GM18873 (cell line): Measurements from ENCODE around the gene SRSF6.
"Not testable (repeated sequence)": the region's sequence is repeated elsewhere in the genome, so short reads cannot be mapped to it uniquely, and the experiment has no call there.

Experiments
- ATAC-seq: cut with Tn5 transposase; IDR thresholded peaks from one replicate; pipeline ENCODE4 v1.9.1; 2021; ENCODE audit warnings: mild to moderate bottlenecking, moderate library complexity, moderate number of reproducible peaks; ENCODE audit not compliant: unreplicated experiment, low FRiP score

The SRSF6 gene

GRCh38 chr20:43448431-43448747 lies 9.3 kb upstream of the SRSF6 start:
- not testable (repeated sequence) for ATAC-seq

DNA sequence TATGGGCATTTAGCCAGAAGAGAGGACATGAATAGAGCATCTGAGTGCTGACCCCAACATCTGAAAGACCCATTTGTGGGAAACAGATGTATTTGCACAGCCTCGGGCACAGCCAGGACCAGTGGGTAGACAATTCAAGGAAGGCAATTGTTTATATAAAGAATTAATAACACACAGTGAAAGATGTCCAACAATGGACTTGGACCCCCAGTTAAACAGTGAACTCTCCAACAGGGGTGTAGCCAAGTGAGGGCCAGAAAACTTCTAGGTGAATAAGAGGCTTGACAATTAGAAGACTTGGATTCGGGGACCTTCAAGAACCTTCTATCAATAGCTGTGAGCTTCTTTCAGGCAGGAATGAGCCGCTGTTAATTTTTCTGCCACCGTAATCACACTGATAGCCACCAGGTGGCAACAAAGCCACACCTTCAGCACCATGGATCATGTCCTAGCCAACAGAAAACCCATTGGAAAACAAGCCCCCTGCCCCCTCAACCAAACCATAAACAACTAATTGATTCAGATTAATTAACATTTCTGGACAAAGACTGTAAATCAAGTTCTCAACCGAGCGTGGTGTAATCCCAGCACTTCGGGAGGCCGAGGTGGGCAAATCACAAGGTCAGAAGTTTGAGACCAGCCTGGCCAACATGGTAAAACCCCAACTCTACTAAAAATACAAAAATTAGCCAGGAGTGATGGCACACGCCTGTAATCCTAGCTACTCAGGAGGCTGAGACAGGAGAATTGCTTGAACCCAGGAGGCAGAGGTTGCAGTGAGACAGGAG lies 8.8 kb upstream of the SRSF6 start:
- no peak for ATAC-seq

DNA sequence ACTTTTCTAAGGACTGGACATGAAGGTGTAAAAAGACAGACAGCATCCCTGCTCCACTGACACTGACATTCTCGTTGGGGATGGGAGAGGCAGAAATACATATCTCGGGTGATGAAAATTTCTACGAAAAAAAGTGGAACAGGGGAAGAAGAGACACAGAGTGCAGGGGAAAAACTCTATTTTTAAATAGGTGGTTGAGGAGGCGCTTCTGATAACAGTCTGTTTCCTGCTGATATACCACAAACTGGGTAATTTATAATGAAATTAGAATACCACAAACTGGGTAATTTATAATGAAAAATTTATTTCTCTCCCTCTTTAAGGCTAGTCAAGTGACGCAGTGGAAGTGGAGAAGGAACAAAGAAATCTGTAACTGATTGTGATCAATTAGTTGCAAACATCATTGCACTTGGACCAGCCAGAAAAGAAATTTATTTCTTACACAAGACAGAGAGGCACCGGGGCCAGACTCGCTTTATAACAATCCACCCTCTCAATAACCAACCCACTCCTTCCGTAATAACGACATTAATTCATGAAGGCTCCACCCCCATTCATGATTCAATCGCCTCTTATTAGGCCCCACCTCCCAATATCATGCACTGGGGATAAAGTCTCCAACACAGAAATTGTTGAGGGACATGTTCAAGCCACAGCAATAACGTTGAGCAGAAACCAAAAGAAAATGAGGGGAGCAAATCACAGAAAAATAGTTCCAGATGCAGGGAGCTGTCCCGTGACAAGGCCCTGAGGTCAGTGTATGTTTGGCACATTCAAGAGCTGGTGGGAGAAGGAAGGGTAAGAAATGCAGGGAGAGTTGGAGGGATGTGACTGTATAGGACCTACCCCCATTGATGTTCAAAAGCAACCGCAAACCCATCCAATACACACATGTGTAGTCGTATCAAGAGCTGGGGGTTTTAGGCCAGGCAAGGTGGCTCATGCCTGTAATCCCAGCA lies 6.6 kb upstream of the SRSF6 start:
- ATAC-seq = no peak

DNA sequence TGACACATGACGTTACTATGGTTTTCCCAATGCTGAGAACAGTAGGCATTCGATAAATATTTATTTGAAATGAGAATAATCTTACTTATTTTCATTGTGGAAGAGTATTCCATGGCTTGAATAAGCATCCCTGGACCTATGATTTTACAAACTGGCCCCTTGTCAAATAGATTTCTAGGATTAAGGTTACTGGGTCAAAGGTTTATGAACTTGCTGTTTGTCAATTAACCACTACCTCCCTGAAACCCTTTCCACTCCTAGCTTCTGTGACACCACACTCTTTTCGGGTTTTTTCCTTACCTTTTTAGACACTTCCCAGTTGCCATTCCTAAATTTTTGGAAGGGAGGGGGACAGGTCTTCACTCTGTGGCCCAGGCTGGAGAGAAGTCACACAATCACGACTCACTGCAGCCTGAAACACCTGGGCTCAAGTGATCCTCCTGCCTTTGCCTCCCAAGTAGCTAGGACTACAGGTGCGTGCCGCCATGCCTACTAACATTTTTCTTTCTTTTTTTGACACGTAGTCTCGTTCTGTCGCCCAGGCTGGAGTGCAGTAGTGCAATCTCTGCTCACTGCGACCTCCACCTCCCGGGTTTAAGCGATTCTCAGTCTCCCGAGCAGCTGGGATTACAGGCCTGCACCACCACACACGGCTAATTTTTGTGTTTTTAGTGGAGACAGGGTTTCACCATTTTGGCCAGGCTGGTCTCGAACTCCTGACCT lies 5.1 kb upstream of the SRSF6 start:
- ATAC-seq = no peak

DNA sequence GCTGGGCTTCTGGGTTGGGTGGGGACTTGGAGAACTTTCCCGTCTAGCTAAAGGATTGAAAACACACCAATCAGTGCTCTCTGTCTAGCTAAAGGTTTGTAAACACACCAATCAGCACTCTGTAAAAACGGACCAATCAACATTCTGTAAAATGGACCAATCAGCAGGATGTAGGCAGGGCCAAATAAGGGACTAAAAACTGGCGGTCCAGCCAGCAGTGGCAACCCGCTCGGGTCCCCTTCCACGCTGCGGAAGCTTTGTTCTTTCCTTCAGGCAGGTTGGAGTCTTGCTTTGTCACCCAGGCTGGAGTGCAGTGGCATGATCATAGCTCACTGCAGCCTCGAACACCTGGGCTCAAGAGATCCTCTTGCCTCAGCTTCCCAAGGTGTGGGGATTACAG lies 1.4 kb upstream of the SRSF6 start:
- not testable (repeated sequence) for ATAC-seq

GRCh38 chr20:43456809-43457639 lies 672 bp upstream of the SRSF6 start:
- ATAC-seq = peak; percentile 60

GRCh38 chr20:43458422-43458924 lies 777 bp downstream of the SRSF6 start:
- ATAC-seq = no peak

- no peak for ATAC-seq
Measured at GRCh38 chr20:43459022-43459942, 1.6 kb downstream of the SRSF6 start.

DNA sequence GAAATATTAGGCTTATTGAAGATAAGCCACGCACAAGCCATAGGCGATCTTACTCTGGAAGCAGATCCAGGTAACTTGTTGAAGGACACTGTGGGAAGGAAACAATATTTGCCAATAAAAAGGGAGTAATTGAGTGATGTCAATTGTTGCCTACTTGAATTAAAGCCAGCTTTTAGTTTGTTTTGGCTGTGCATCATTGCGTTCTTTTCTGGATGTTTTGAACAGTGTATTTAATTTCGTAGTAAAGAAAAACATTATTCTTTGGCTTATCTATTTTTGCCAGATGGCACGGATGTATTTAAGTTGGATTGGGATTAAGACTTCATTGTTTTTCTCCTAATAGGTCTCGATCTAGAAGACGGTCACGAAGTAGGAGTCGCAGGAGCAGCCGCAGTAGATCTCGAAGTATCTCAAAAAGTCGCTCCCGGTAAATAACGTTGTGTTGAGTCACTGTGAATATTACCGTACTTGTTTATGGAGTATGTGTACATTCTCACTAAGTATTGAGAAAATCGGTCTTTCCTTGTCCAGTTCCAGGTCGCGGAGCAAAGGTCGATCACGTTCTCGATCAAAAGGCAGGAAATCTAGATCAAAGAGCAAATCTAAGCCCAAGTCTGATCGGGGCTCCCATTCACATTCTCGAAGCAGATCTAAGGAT lies 2.6 kb downstream of the SRSF6 start:
- ATAC-seq = no peak

DNA sequence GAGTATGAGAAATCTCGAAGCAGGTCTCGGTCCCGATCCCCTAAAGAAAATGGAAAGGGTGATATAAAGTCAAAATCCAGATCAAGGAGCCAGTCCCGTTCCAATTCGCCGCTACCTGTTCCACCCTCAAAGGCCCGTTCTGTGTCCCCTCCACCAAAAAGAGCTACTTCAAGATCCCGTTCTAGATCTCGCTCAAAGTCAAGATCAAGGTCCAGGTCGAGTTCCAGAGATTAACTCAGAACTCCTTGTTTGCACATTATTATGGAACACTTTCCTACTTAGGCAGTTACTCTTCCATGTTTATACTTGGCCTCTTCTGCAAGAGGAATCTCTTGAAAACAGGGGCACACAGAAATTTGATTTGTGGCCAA lies 3.1 kb downstream of the SRSF6 start:
- no peak for ATAC-seq

DNA sequence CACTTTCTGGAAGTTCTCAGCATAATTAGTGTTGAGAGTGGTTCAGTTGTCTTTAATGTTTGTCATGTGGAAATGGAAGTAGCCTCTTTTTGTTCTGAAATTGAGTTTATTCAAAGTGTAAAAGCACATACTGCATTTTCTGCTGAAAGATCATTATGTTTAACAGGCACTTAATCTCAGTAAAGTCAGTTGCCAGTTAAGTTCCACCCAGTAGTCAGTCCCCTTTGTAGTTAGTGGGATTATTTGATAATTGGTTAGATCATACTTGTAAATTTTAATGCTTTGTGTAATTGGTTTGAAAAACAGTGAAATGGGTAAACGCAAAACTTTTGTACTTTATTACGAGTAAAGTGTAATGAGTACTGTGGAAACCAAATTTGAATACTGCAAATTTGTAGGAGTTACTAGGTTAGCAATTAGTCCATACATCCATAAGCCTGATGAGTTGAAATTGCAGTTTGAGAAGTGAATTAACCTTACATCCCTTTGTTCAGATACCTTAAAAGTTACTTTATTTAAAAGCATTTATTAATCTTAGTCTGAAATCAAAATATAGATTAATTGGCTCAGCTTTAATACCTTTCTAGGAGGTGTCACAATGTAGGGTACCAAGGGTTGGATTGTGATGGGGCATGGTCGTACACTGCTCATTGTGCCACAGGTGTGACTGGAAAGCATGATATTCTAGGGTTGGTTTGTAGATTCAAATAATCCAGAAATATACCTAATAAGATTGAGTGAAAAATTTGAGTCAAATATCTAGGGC lies 4.4 kb downstream of the SRSF6 start:
- no peak for ATAC-seq

DNA sequence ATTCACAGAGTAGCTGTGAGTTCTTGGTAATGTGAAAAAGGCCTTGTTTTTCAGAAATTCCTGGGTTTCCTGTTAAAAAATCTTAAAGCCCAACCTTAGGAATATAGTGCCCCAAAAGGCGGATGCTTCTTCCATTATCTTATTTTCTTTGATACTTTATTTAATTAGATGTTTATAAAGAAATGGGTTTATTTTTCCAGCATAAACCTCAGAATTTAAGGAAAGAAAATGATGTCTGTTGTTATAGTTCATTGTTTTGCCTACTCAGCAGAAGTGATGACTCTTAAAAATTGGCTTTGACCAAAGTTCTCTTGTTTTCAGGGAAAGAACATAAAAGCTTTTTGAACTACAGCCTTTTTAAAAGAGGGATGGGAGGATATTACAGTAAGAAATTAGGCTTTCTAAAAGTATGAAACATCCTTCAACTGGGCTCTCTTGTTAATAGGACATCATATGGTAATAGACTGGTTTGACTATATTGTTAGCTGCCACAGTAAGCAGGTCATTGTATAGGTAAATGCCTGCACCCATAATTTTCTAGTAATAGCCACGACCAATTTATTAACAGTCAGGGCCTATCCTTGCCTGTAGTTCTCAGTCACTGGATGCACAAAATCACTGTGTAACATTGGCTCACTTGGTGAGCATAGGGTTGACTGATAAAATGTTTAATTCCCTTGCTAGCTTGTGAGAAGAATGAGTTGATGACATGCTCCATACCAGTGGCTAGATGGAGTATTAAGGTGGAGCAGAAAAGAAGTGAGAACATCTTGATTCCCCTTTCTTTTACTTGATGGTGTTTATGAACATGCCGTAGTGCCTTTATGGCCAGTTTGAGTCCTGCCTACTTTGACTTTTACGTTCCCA lies 5.2 kb downstream of the SRSF6 start:
- ATAC-seq = no peak

DNA sequence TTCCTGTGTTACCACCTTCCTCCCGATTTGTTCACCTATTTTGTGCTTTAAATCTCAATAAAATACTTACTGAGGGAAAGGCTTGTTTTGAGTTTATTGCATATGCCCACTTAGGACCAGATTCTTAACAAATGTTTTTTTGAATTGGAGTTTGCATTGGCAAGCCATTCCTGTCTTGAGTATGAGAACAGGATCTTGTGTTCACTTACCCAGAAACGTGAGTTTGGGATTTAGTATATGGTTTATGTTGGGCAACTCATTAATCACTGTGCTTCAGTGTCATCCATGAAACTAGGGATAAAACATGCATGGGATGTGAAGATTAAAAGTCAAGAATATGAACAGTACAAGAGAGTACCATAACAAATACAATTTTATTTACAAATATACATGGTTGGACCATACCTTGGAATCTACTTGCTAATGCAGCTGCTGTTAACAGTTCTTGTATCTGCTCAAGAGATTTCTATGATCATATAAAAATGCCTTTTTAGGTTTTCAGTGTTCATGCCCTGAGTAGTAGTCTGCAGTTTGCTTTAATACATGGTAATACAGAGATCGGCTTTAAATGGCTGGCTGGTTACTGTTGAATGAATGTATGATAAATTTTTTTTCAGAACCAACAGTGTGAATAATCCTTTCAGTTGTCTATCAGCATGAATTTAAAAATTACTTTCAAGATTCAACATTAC lies 6.0 kb downstream of the SRSF6 start:
- ATAC-seq = no peak

DNA sequence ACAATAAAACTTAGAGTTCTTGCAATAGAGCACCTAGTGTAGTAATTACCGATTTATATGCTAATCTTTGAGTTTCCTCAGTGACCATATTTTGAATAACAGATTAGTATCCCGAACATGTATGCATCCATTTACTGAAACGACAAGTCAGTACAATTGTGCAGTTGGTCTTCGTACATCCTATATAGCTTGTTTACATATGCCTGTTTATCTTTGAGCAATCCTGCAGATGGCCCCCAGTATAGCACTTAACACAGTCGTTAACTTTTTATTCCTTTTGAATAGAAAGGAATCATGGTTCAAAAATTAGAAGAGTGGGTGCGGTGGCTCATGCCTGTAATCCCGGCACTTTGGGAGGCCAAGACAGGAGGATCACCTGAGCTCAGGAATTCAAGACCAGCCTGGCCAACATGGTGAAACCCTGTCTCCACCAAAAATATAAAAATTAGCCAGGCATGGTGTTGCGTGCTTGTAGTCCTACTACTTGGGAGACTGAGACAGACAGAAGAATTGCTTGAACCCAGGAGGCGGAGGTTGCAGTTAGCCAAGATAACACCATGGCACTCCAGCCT lies 6.6 kb downstream of the SRSF6 start:
- ATAC-seq = no peak

DNA sequence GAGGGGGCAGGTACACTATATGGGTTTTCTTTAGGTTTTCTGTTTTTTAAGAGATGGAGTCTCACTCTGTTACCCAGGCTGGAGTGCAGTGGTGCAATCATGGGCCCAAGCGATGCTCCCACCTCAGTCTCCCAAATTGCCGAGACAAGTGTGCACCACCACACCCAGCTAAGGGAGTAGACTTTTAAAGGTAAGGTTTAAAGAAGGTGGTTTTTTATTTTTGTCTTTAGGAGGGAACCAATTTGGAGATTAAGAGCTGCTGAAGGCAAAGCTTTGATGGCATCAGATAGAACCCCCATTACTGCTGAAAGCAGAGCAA lies 7.9 kb downstream of the SRSF6 start:
- no peak for ATAC-seq

GRCh38 chr20:43467589-43467988 lies 9.9 kb downstream of the SRSF6 start:
- ATAC-seq = no peak
